GM23248 (cell line): Measurements from ENCODE around the gene MTFMT. TPM values are rescaled to one million over a fixed set of nuclear protein-coding genes. Genes with fewer than 3 reads are reported as not detected.
A peak's percentile ranks its signal among the peaks of the same experiment; 100 is the strongest.

Source experiments
- DNase-seq: peaks from one replicate; pipeline ENCODE4 v3.0.0-alpha.2; 2015
- H2AFZ ChIP-seq: fragments of 200-600 bp; sonication (generic); 2 replicates; pipeline ENCODE4 v1.6.1; 2016; ENCODE audit warnings: antibody characterized with exemption
- H3F3A ChIP-seq: fragments of 200-600 bp; sonication (generic); 2 replicates; pipeline ENCODE4 v1.6.1; 2016; ENCODE audit warnings: mild to moderate bottlenecking, antibody characterized with exemption, mixed run types; ENCODE audit not compliant: insufficient read depth
- H3K27ac ChIP-seq: fragments of 200-600 bp; sonication (generic); 2 replicates; pipeline ENCODE4 v1.5.1; 2016; ENCODE audit warnings: mild to moderate bottlenecking
- H3K27me3 ChIP-seq: fragments of 200-600 bp; sonication (generic); replicated peaks from 2 replicates; pipeline ENCODE4 v1.6.1; 2016; ENCODE audit warnings: mild to moderate bottlenecking; ENCODE audit not compliant: insufficient read depth
- H3K36me3 ChIP-seq: fragments of 200-600 bp; sonication (generic); 2 replicates; pipeline ENCODE4 v1.6.1; 2016; ENCODE audit warnings: low read depth, mild to moderate bottlenecking
- H3K4me1 ChIP-seq: fragments of 200-600 bp; sonication (generic); 2 replicates; pipeline ENCODE4 v1.6.1; 2016; ENCODE audit warnings: mild to moderate bottlenecking; ENCODE audit not compliant: insufficient read depth
- H3K4me2 ChIP-seq: fragments of 200-600 bp; sonication (generic); one replicate; pipeline ENCODE4 v1.6.1; 2016; ENCODE audit warnings: mild to moderate bottlenecking; ENCODE audit not compliant: unreplicated experiment
- H3K4me3 ChIP-seq: fragments of 200-600 bp; sonication (generic); 2 replicates; pipeline ENCODE4 v1.5.1; 2016; ENCODE audit warnings: mild to moderate bottlenecking
- H3K79me2 ChIP-seq: fragments of 200-600 bp; sonication (generic); 2 replicates; pipeline ENCODE4 v1.6.1; 2016; ENCODE audit warnings: mild to moderate bottlenecking; ENCODE audit not compliant: insufficient read depth
- H3K9ac ChIP-seq: fragments of 200-600 bp; sonication (generic); 2 replicates; pipeline ENCODE4 v1.6.1; 2016; ENCODE audit warnings: mild to moderate bottlenecking
- H3K9me2 ChIP-seq: fragments of 200-600 bp; sonication (generic); 2 replicates; pipeline ENCODE4 v1.6.1; 2016; ENCODE audit warnings: mixed run types, mild to moderate bottlenecking, moderate library complexity; ENCODE audit not compliant: insufficient read depth
- H3K9me3 ChIP-seq: fragments of 200-600 bp; sonication (generic); one replicate; pipeline ENCODE4 v1.6.1; 2017; ENCODE audit warnings: low read depth
- H4K20me1 ChIP-seq: fragments of 200-600 bp; sonication (generic); 2 replicates; pipeline ENCODE4 v1.6.0; 2016; ENCODE audit not compliant: insufficient read depth
- EZH2 ChIP-seq: fragments of 200-600 bp; sonication (generic); IDR thresholded peaks from 2 replicates; pipeline ENCODE4 v1.6.1; 2018; ENCODE audit warnings: antibody characterized with exemption, mild to moderate bottlenecking; ENCODE audit not compliant: insufficient read depth, poor library complexity, severe bottlenecking
- EZH2phosphoT487 ChIP-seq: fragments of 200-600 bp; sonication (generic); IDR thresholded peaks from 2 replicates; pipeline ENCODE4 v1.6.1; 2018; ENCODE audit warnings: antibody characterized with exemption, moderate library complexity, mild to moderate bottlenecking, low read depth; ENCODE audit not compliant: insufficient read depth
- WGBS, 2 experiments: methylation state at CpG; one replicate each; pipeline ENCODE4 v1.1.6; 2015 to 2017; ENCODE audit warnings: low lambda C conversion rate in 2 of 2, low coverage in 1 of 2; ENCODE audit errors: missing lambda C conversion rate in 2 of 2; 5-methylcytosine and 5-hydroxymethylcytosine counted together
- in situ Hi-C: fragments of 300-500 bp; cut with MboI; formaldehyde crosslinking; loops from 2 replicates; pipeline ENCODE4 v1.15.0; 2020
- polyA plus RNA-seq: library from polyadenylated mRNA; unstranded; fragments of >200 nt; fragmentation: Nextera tagmentation; extraction: Ambion mirVana; gene quantifications from 2 replicates; pipeline ENCODE4 v1.2.1, GENCODE V29; 2016
- total RNA-seq: library from RNA; depleted of rRNA; stranded (reverse); fragments of >200 nt; shearing (Covaris generic); gene quantifications from 2 replicates; pipeline ENCODE4 v1.2.3, GENCODE V29; 2014

The MTFMT gene
- total and polyA plus RNA-seq, 2 experiments from 2014 or later: 23.8 to 25.3 TPM

- H4K20me1 ChIP-seq: no peaks in the 10 kb centered on the region
- no peaks in the 10 kb centered on the region for H3K9me3 ChIP-seq
- H3K4me1 ChIP-seq: peaks cover 24% of the 10 kb centered on the region
- peak overlapping the region; percentile 88 for H3K27ac ChIP-seq
- H3K9me2 ChIP-seq: no peaks in the 10 kb centered on the region
- peak overlapping the region; percentile 97 for H3K9ac ChIP-seq
- peaks cover 22% of the 10 kb centered on the region for H3F3A ChIP-seq
- TF ChIP-seq EZH2 (no peak), EZH2phosphoT487 (no peak)
- no peaks in the 10 kb centered on the region for H3K36me3 ChIP-seq
- H2AFZ ChIP-seq: peak overlapping the region; percentile 92
- WGBS, 2 experiments: 1% methylated on average over 9 of the region's 9 CpGs
- in situ Hi-C loops: no loop called here
- H3K4me3 ChIP-seq: peak overlapping the region; percentile 91
- peaks cover 37% of the 10 kb centered on the region for H3K79me2 ChIP-seq
- no peak for DNase-seq
- peak overlapping the region; percentile 94 for H3K4me2 ChIP-seq
- H3K27me3 ChIP-seq: no peaks in the 10 kb centered on the region
Observed at GRCh38 chr15:64990168-64990470, 39.3 kb downstream of the MTFMT start.

GRCh38 chr15:64989416-64990167, 39.8 kb downstream of the MTFMT start, which contains the start of gene SPG21:
Gene SPG21 (minus strand): TSS chr15:64989914. CDS start chr15:64983569, 6,345 bp downstream.
- Histone ChIP-seq H3K4me1 (peaks cover 30% of the 10 kb centered on the region), H3K4me2 (peak within 1 kb of the TSS; percentile 94), H3K36me3 (no peaks in the 10 kb centered on the region), H3K9me3 (no peaks in the 10 kb centered on the region), H3K9ac (peak within 1 kb of the TSS; percentile 97), H3K79me2 (peaks cover 37% of the 10 kb centered on the region), H4K20me1 (no peaks in the 10 kb centered on the region), H3K27me3 (no peaks in the 10 kb centered on the region), H3K4me3 (peak within 1 kb of the TSS; percentile 91), H3K27ac (peak within 1 kb of the TSS; percentile 88), H3F3A (peaks cover 24% of the 10 kb centered on the region), H2AFZ (peak within 1 kb of the TSS; percentile 92), H3K9me2 (no peaks in the 10 kb centered on the region)
- 1% methylated on average over 49 to 72 of the region's 75 CpGs for WGBS, 2 experiments
- TF ChIP-seq EZH2phosphoT487 (no peak), EZH2 (no peak)
- in situ Hi-C loops: no loop called here
- DNase-seq: peak; percentile 97

GRCh38 chr15:64987136-64987535, 42.3 kb downstream of the MTFMT start:
- Histone ChIP-seq H2AFZ (no peak overlapping the region), H3K9me3 (no peaks in the 10 kb centered on the region), H3K9me2 (no peaks in the 10 kb centered on the region), H3K4me1 (peaks cover 44% of the 10 kb centered on the region), H3K27me3 (no peaks in the 10 kb centered on the region), H3K4me3 (0 out of 2 replicates have a peak overlapping the region, but pooled peaks have one; percentile 1), H3K36me3 (no peaks in the 10 kb centered on the region; the same call in 1 of the 2 replicates), H3K27ac (no peak overlapping the region), H3K79me2 (peaks cover 59% of the 10 kb centered on the region), H3K4me2 (no peak overlapping the region), H3K9ac (no peak overlapping the region), H4K20me1 (0 out of 2 replicates have a peak, but pooled peaks cover 3% of the 10 kb centered on the region), H3F3A (peaks cover 44% of the 10 kb centered on the region)
- DNase-seq: peak; percentile 31
- in situ Hi-C loops: no loop called here
- no peak for TF ChIP-seq EZH2
- TF ChIP-seq EZH2phosphoT487: no peak
- 10 to 19% methylated on average over 3 of the region's 3 CpGs for WGBS, 2 experiments

GRCh38 chr15:64985366-64986033, 43.9 kb downstream of the MTFMT start:
- peaks cover 44% of the 10 kb centered on the region for H3F3A ChIP-seq
- H3K9ac ChIP-seq: peak overlapping the region; percentile 68
- no peaks in the 10 kb centered on the region for H3K9me2 ChIP-seq
- 20 to 21% methylated on average over 9 of the region's 9 CpGs for WGBS, 2 experiments
- H3K9me3 ChIP-seq: no peaks in the 10 kb centered on the region
- peak overlapping the region; percentile 70 for H3K4me2 ChIP-seq
- DNase-seq: no peak
- peak overlapping the region; percentile 30 for H3K4me3 ChIP-seq
- TF ChIP-seq EZH2: no peak
- no peak for TF ChIP-seq EZH2phosphoT487
- peak overlapping the region; percentile 58 for H2AFZ ChIP-seq
- H3K79me2 ChIP-seq: peaks cover 72% of the 10 kb centered on the region
- H3K27ac ChIP-seq: peak overlapping the region; percentile 93
- H3K27me3 ChIP-seq: no peaks in the 10 kb centered on the region
- in situ Hi-C loops: no loop called here
- peaks cover 44% of the 10 kb centered on the region for H3K4me1 ChIP-seq
- H3K36me3 ChIP-seq: no peaks in the 10 kb centered on the region; the same call in 1 of the 2 replicates
- H4K20me1 ChIP-seq: 0 out of 2 replicates have a peak, but pooled peaks cover 3% of the 10 kb centered on the region
